GM23248 (cell line): ENCODE data around the gene PGAP2.
"Not testable (repeated sequence)": the region's sequence is repeated elsewhere in the genome, so short reads cannot be mapped to it uniquely, and the experiment has no call there.

ENCODE experiments used
- EZH2 ChIP-seq: fragments of 200-600 bp; sonication (generic); IDR thresholded peaks from 2 replicates; pipeline ENCODE4 v1.6.1; 2018; ENCODE audit warnings: antibody characterized with exemption, mild to moderate bottlenecking; ENCODE audit not compliant: insufficient read depth, poor library complexity, severe bottlenecking
- EZH2phosphoT487 ChIP-seq: fragments of 200-600 bp; sonication (generic); IDR thresholded peaks from 2 replicates; pipeline ENCODE4 v1.6.1; 2018; ENCODE audit warnings: antibody characterized with exemption, moderate library complexity, mild to moderate bottlenecking, low read depth; ENCODE audit not compliant: insufficient read depth

DNA sequence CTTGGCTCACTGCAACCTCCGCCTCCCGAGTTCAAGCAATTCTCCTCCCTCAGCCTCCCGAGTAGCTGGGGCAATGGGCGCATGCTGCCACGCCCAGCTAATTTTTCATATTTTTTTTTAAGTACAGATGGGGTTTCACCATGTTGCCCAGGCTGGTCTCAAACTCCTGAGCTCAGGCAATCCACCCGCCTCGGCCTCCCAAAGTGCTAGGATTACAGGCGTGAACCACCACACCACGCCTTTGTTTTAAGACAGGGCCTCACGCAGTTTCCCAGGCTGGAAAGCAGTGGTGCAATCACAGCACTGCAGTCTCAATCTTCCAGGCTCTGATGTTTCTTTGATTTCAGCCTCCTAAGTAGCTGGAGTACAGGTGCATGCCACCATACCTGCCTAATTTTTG lies 14.0 kb upstream of the PGAP2 start:
- not testable (repeated sequence) for TF ChIP-seq EZH2, EZH2phosphoT487
